ENCODE measurements around the gene ERG.

GRCh38 chr21:38392661-38393060 is 105.6 kb downstream of the ERG start:
- TF ChIP-seq CTCF (conservative IDR thresholded peaks at IDR 0.05; ENCODE audit: low read length) (no peak), EZH2phosphoT487 (IDR thresholded peaks at IDR 0.05; ENCODE audit: borderline replicate concordance) (no peak)
